CD4-positive, CD25-positive, alpha-beta regulatory T cell (primary cell): ENCODE measurements around the gene ICAM2. TPM values are rescaled to one million over a fixed set of nuclear protein-coding genes. Genes with fewer than 3 reads are reported as not detected.

Source experiments
- ATAC-seq, 2 donors: fragments of 150-1000 bp; cut with Tn5 transposase; one replicate each; pipeline ENCODE4 v1.10.0; 2021; ENCODE audit warnings: low read depth in 2 of 2, moderate number of reproducible peaks in 2 of 2, moderate library complexity in 1 of 2
- DNase-seq, 3 donors: peaks; one replicate each; pipeline versions ENCODE4 v3.0.0 to v3.0.0-alpha.2; 2012 to 2022; ENCODE audit warnings: mixed read lengths in 1 of 3
- H3K27ac ChIP-seq: one replicate; pipeline ENCODE4 v1.7.0; 2013; ENCODE audit warnings: mild to moderate bottlenecking, low read length; ENCODE audit not compliant: insufficient read depth, poor library complexity, severe bottlenecking
- H3K27me3 ChIP-seq: one replicate; pipeline ENCODE4 v1.7.0; 2013; ENCODE audit warnings: low read length; ENCODE audit not compliant: control insufficient read depth, insufficient read depth
- H3K36me3 ChIP-seq: one replicate; pipeline ENCODE4 v1.7.0; 2013; ENCODE audit warnings: mild to moderate bottlenecking, low read length, moderate library complexity; ENCODE audit not compliant: control insufficient read depth, insufficient read depth
- H3K4me1 ChIP-seq: 2 replicates; pipeline ENCODE4 v1.7.0; 2013; ENCODE audit warnings: mild to moderate bottlenecking, low read length; ENCODE audit not compliant: insufficient read depth, control insufficient read depth, poor library complexity, severe bottlenecking
- H3K4me3 ChIP-seq: one replicate; pipeline ENCODE4 v1.7.0; 2013; ENCODE audit warnings: low read depth, mild to moderate bottlenecking, low read length, moderate library complexity
- H3K9me3 ChIP-seq, 2 experiments: 1 replicate in 1 of 2; 2 replicates in 1 of 2; pipeline ENCODE4 v1.7.0; 2013; ENCODE audit warnings: low read length in 2 of 2, mild to moderate bottlenecking in 1 of 2, moderate library complexity in 1 of 2; ENCODE audit not compliant: control insufficient read depth in 2 of 2
- H3K27ac Mint-ChIP-seq, 3 donors: one replicate each; pipeline ENCODE4 v1.8.0; 2020 to 2022; ENCODE audit warnings: mild to moderate bottlenecking in 3 of 3, mixed read lengths in 3 of 3, moderate library complexity in 2 of 3
- H3K27me3 Mint-ChIP-seq: one replicate; pipeline ENCODE4 v1.8.0; 2022; ENCODE audit warnings: mild to moderate bottlenecking, mixed read lengths
- H3K36me3 Mint-ChIP-seq: one replicate; pipeline ENCODE4 v1.8.0; 2020; ENCODE audit warnings: mixed read lengths
- H3K4me1 Mint-ChIP-seq, 4 donors: one replicate each; pipeline ENCODE4 v1.8.0; 2020 to 2022; ENCODE audit warnings: mixed read lengths in 4 of 4, mild to moderate bottlenecking in 1 of 4
- H3K4me3 Mint-ChIP-seq, 4 donors: one replicate each; pipeline ENCODE4 v1.8.0; 2020 to 2022; ENCODE audit warnings: mild to moderate bottlenecking in 4 of 4, mixed read lengths in 4 of 4, moderate library complexity in 3 of 4
- H3K9me3 Mint-ChIP-seq, 7 donors: one replicate each; pipeline ENCODE4 v1.8.0; 2020 to 2022; ENCODE audit warnings: mixed read lengths in 7 of 7, mild to moderate bottlenecking in 3 of 7, moderate library complexity in 2 of 7
- polyA plus RNA-seq, 4 donors: library from polyadenylated mRNA; unstranded; fragments of 300-500 nt; fragmentation: Illumina TruSeq; gene quantifications; one replicate each; pipeline ENCODE4 v1.2.3, GENCODE V29; 2021
- total RNA-seq: library from RNA; stranded (reverse); gene quantifications from one replicate; pipeline ENCODE4 v1.2.3, GENCODE V29; 2022

The ICAM2 gene
- total and polyA plus RNA-seq, 5 donors from 2014 or later: 106 to 625 (median 539) TPM

DNA sequence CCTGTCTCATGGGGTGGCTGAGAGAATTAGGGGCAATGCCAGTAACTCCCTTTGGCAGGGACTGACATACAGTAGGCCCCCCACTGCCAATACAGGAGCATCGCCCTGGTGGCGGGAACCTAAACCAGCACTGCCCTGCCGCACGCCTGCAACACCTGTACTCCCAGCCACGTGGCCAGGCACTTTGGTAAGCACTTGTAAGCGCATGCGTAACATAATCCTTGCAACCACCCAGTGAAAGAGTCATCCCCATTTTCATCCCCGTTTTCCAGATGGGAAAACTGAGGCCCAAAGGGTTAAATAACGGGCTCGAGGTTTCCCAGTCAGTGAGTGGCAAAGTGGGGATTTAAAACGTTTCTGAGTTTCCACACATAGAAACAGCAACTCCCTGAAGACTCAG, 65.2 kb downstream of the ICAM2 start:
- peak overlapping the region in 2 of 3 donors; percentile 94 to 95 for H3K27ac Mint-ChIP-seq
- peaks cover 16% of the 10 kb centered on the region for H3K4me1 ChIP-seq
- ATAC-seq: no peak

DNA sequence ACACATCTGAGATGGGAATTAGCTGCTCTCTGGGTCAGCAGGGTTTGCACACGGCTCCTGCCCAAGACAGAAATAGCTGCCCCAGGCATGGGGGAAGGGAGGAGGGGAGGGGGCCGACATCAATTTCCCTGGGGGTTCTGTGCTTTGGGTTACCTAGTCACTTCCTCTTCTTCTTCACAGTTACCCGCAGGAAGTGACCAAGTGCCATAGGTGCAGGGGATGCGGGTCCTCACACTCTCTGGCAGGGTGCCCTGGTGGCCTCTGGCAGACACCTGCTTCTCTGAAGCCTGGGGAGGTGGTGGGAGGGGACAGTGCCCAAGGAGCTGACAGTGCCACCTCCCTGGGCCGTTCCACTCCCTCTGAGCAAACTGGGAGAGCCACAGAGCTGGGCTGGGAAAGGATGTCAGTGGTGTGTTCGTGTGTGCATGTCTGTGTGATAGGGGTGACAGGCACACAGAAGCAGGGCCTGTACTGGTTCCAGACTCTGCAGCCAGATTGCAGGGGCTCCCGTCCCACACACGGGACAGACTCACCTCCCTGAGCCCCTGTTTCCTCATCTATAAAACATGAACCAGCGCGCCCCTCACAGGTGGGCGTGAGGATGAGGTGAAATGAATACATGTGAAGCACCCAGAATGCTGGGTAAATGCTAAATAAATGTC, 65.9 kb downstream of the ICAM2 start:
- no peak overlapping the region for H3K4me3 ChIP-seq
- peaks cover 0 to 28% (median 11%) of the 10 kb centered on the region in 4 donors for H3K4me1 Mint-ChIP-seq
- peak overlapping the region; percentile 51 for H3K27ac ChIP-seq
- ATAC-seq (peak; percentile 70 to 79), DNase-seq (peak in 2 of 3 donors; percentile 37 to 71)
- peaks cover 6% of the 10 kb centered on the region for H3K27me3 Mint-ChIP-seq
- no peaks in the 10 kb centered on the region for H3K36me3 ChIP-seq
- no peaks in the 10 kb centered on the region for H3K9me3 ChIP-seq
- no peaks in the 10 kb centered on the region for H3K9me3 Mint-ChIP-seq
- peaks cover 16% of the 10 kb centered on the region for H3K4me1 ChIP-seq
- H3K27me3 ChIP-seq: no peaks in the 10 kb centered on the region
- peak overlapping the region; percentile 94 to 97 (median 95) for H3K27ac Mint-ChIP-seq
- no peaks in the 10 kb centered on the region for H3K36me3 Mint-ChIP-seq
- peak overlapping the region in 2 of 4 donors; percentile 40 to 67 for H3K4me3 Mint-ChIP-seq

More for the DNA sequence above, 65.2 kb downstream of the ICAM2 start:
- Histone ChIP-seq H3K36me3 (no peaks in the 10 kb centered on the region), H3K27ac (peak overlapping the region; percentile 51), H3K4me3 (no peak overlapping the region), H3K9me3 (no peaks in the 10 kb centered on the region), H3K27me3 (no peaks in the 10 kb centered on the region)
- DNase-seq: no peak
- no peak overlapping the region for H3K4me3 Mint-ChIP-seq
- H3K9me3 Mint-ChIP-seq: no peaks in the 10 kb centered on the region
- peaks cover 6% of the 10 kb centered on the region for H3K27me3 Mint-ChIP-seq
- H3K4me1 Mint-ChIP-seq: peaks cover 0 to 28% (median 11%) of the 10 kb centered on the region in 4 donors
- no peaks in the 10 kb centered on the region for H3K36me3 Mint-ChIP-seq

Other genes with a start within 250 kb of the ICAM2 start
- gene CCDC47, start 247.0 kb downstream of the ICAM2 start, total RNA-seq: 35.4 TPM
- 10 to 100 TPM; 35.7 to 47.9 (median 41.3) TPM for gene CCDC47, start 247.0 kb downstream of the ICAM2 start, polyA plus RNA-seq
- 94.3 TPM for gene DDX42, start 246.5 kb downstream of the ICAM2 start, total RNA-seq
- gene DDX42, start 246.5 kb downstream of the ICAM2 start, polyA plus RNA-seq: 10 to 100 TPM in 2 of 4 donors, 1 to 10 TPM in 2; 8.2 to 14.7 (median 11.4) TPM
- gene PSMC5, start 193.2 kb downstream of the ICAM2 start, total RNA-seq: 84.8 TPM
- 100 to 1,000 TPM; 140 to 222 (median 169) TPM for gene PSMC5, start 193.2 kb downstream of the ICAM2 start, polyA plus RNA-seq
- gene FTSJ3, start 193.0 kb downstream of the ICAM2 start, total RNA-seq: 39.4 TPM
- 10 to 100 TPM; 19.9 to 25.0 (median 23.1) TPM for gene FTSJ3, start 193.0 kb downstream of the ICAM2 start, polyA plus RNA-seq
- gene SMARCD2, start 177.9 kb downstream of the ICAM2 start, total RNA-seq: 132 TPM
- gene SMARCD2, start 177.9 kb downstream of the ICAM2 start, polyA plus RNA-seq: 100 to 1,000 TPM; 104 to 149 (median 113) TPM
- 3.8 TPM for gene CSH2, start 147.0 kb downstream of the ICAM2 start, total RNA-seq
- gene CSH2, start 147.0 kb downstream of the ICAM2 start, polyA plus RNA-seq: not detected
- not detected for gene GH2, start 138.7 kb downstream of the ICAM2 start, total RNA-seq
- gene GH2, start 138.7 kb downstream of the ICAM2 start, polyA plus RNA-seq: not detected
- 11.7 TPM for gene CSH1, start 124.1 kb downstream of the ICAM2 start, total RNA-seq
- not detected for gene CSH1, start 124.1 kb downstream of the ICAM2 start, polyA plus RNA-seq
- not detected for gene CSHL1, start 109.4 kb downstream of the ICAM2 start, total RNA-seq
- not detected for gene CSHL1, start 109.4 kb downstream of the ICAM2 start, polyA plus RNA-seq
- not detected for gene GH1, start 101.8 kb downstream of the ICAM2 start, total RNA-seq
- under 1 TPM in 1 of 4 donors, not detected in 3; 0.50 TPM for gene GH1, start 101.8 kb downstream of the ICAM2 start, polyA plus RNA-seq
- 31.4 TPM for gene CD79B, start 88.3 kb downstream of the ICAM2 start, total RNA-seq
- gene CD79B, start 88.3 kb downstream of the ICAM2 start, polyA plus RNA-seq: 10 to 100 TPM; 59.0 to 85.1 (median 67.9) TPM
- gene SCN4A, start 47.7 kb downstream of the ICAM2 start, total RNA-seq: not detected
- gene SCN4A, start 47.7 kb downstream of the ICAM2 start, polyA plus RNA-seq: not detected
- gene PRR29, start 22.3 kb downstream of the ICAM2 start, total RNA-seq: 0.52 TPM
- gene PRR29, start 22.3 kb downstream of the ICAM2 start, polyA plus RNA-seq: 1 to 10 TPM; 3.9 to 6.9 (median 6.2) TPM
- 96.7 TPM for gene ERN1, start 109.5 kb upstream of the ICAM2 start, total RNA-seq
- gene ERN1, start 109.5 kb upstream of the ICAM2 start, polyA plus RNA-seq: 10 to 100 TPM; 30.2 to 39.3 (median 35.1) TPM
- gene TEX2, start 242.6 kb upstream of the ICAM2 start, total RNA-seq: 9.3 TPM
- 1 to 10 TPM; 6.0 to 6.8 (median 6.1) TPM for gene TEX2, start 242.6 kb upstream of the ICAM2 start, polyA plus RNA-seq